HEK293 (cell line): ENCODE results near the gene GALR2.

Experiments
- CTCF ChIA-PET: fragments of 350-600 bp; formaldehyde crosslinking; extraction: SDS; loops from one replicate; lab custom pipeline; 2021; ENCODE audit warnings: antibody characterized with exemption; lab: Yijun Ruan, JAX
- POLR2A ChIA-PET: fragments of 300-600 bp; formaldehyde crosslinking; extraction: SDS; loops from one replicate; lab custom pipeline; 2020; ENCODE audit warnings: antibody characterized with exemption, inconsistent platforms; lab: Yijun Ruan, JAX
- H3K27ac ChIP-seq: fragments of 200-500 bp; sonication (Bioruptor generic); 2 replicates; pipeline ENCODE4 v1.5.1; 2014; ENCODE audit warnings: low read depth, low read length, control low read depth, inconsistent platforms; ENCODE audit errors: extremely low read depth
- H3K36me3 ChIP-seq, 2 experiments: fragments of 200-500 bp in 1 of 2; sonication (Bioruptor generic) in 1 of 2; 1 replicate in 1 of 2; 2 replicates in 1 of 2; pipeline ENCODE4 v1.5.1; 2014 to 2017; ENCODE audit warnings: inconsistent platforms in 2 of 2, low read length in 2 of 2; ENCODE audit not compliant: control insufficient read depth in 2 of 2, insufficient read depth in 1 of 2
- H3K4me1 ChIP-seq: fragments of 200-500 bp; sonication (Bioruptor generic); 2 replicates; pipeline ENCODE4 v1.5.1; 2014; ENCODE audit warnings: mild to moderate bottlenecking, low read length, inconsistent platforms; ENCODE audit not compliant: control insufficient read depth, insufficient read depth
- H3K4me3 ChIP-seq: 2 replicates; pipeline ENCODE4 v1.5.1; 2011; ENCODE audit warnings: low read depth, mild to moderate bottlenecking, control low read depth, low read length, moderate library complexity
- H3K9me3 ChIP-seq: fragments of 200-500 bp; sonication (Bioruptor generic); 2 replicates; pipeline ENCODE4 v1.5.1; 2014; ENCODE audit warnings: low read depth, low read length, inconsistent platforms; ENCODE audit not compliant: control insufficient read depth, insufficient read depth
- GLIS2 ChIP-seq: fragments of 450-650 bp; formaldehyde crosslinking; IDR thresholded peaks from 2 replicates; pipeline ENCODE4 v1.5.1; 2016; ENCODE audit warnings: missing biosample characterization, missing genetic modification characterization
- TSHZ1 ChIP-seq: fragments of 450-650 bp; formaldehyde crosslinking; IDR thresholded peaks from 2 replicates; pipeline ENCODE4 v1.5.1; 2016; ENCODE audit warnings: missing biosample characterization, missing genetic modification characterization, borderline replicate concordance
- ZBTB48 ChIP-seq: fragments of 450-650 bp; formaldehyde crosslinking; IDR thresholded peaks from 2 replicates; pipeline ENCODE4 v1.5.1; 2016; ENCODE audit warnings: missing biosample characterization, missing genetic modification characterization

The GALR2 gene

GRCh38 chr17:76080768-76081287 is 6.2 kb downstream of the GALR2 start:
- peaks cover 13% of the 10 kb centered on the region for H3K4me1 ChIP-seq
- POLR2A ChIA-PET, result interaction anchor here (1.3 to 4.2 kb wide), 3 partner anchors 12 to 199 kb away, joined by 3 to 23 read pairs (median 5); partner anchors contain the start of gene EXOC7
- H3K27ac ChIP-seq, result no peak overlapping the region
- peaks cover 4 to 43% of the 10 kb centered on the region in 2 experiments; a peak in 1 of 3 replicates for H3K36me3 ChIP-seq
- H3K9me3 ChIP-seq, result no peaks in the 10 kb centered on the region
- CTCF ChIA-PET, result interaction anchor here (0.6 to 1.6 kb wide), 9 partner anchors 9 to 415 kb away, joined by 3 to 10 read pairs (median 3); no protein-coding TSS in a partner anchor
- H3K4me3 ChIP-seq, result no peak overlapping the region
- 0 out of 2 replicates have a peak, but pooled peaks have one; percentile 45 for TF ChIP-seq ZBTB48 (tag by site-specific recombination)
- no peak for TF ChIP-seq TSHZ1 (tag by site-specific recombination)

DNA sequence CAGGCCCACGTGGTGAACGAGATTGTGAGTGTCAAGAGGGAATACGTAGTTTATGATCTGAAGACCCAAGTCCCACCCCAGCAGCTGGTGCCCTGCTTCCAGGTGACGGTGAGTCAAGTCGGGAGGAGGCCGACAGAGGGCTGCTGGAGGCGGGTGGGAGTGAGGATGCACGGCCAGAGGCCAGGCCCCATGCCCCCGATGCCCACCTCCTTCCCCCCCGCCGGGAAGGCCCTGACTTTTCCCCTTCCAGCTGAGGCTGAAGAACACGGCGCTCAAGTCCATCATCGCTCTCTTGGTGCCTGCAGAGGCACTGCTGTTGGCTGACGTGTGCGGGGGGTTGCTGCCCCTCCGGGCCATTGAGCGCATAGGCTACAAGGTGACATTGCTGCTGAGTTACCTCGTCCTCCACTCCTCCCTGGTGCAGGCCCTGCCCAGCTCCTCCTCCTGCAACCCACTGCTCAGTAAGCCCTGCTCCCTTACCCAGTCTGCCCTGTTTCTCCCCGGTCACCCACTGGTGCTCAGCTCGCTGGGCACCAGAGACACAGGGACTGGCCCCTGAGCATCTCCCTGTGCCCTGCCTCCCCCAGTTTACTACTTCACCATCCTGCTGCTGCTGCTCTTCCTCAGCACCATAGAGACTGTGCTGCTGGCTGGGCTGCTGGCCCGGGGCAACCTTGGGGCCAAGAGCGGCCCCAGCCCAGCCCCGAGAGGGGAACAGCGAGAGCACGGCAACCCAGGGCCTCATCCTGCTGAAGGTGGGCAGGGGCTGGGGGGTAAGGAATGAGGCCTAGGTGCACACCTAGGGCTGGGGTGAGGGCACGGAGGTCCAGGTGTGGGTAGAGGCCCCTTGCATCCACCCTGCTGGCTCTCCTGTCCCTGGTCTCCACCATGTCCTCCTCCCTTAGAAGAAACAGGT is 7.0 kb downstream of the GALR2 start:
- peaks cover 4 to 51% of the 10 kb centered on the region in 2 experiments; a peak in 1 of 3 replicates for H3K36me3 ChIP-seq

More for the DNA sequence above, 7.0 kb downstream of the GALR2 start:
- Histone ChIP-seq H3K4me1 (peaks cover 13% of the 10 kb centered on the region), H3K4me3 (no peak overlapping the region), H3K27ac (no peak overlapping the region), H3K9me3 (no peaks in the 10 kb centered on the region)
- ChIA-PET CTCF (interaction anchor here (0.8 to 1.1 kb wide), 3 partner anchors 14 to 76 kb away, joined by 3 to 4 read pairs (median 4); no protein-coding TSS in a partner anchor), POLR2A (interaction anchor here (0.7 to 4.2 kb wide), 3 partner anchors 23 to 220 kb away, joined by 4 to 23 read pairs (median 4); partner anchors contain the start of gene EXOC7)
- TF ChIP-seq ZBTB48 (tag by site-specific recombination), result 0 out of 2 replicates have a peak, but pooled peaks have one; percentile 14
- no peak for TF ChIP-seq TSHZ1 (tag by site-specific recombination)
- peak; percentile 27; the same call in 1 of the 2 replicates for TF ChIP-seq GLIS2 (tag by site-specific recombination)
